PC-9 (cell line): ENCODE data around the gene GCNT2. TPM values are rescaled to one million over a fixed set of nuclear protein-coding genes. Genes with fewer than 3 reads are reported as not detected.
"Not testable (repeated sequence)": the region's sequence is repeated elsewhere in the genome, so short reads cannot be mapped to it uniquely, and the experiment has no call there.

Source experiments
- BruUV-seq: library from RNA; stranded (reverse); fragments of 400-500 nt; replicated peaks from 2 replicates; lab custom pipeline; 2021; lab: Mats Ljungman, UMichigan
- CTCF ChIA-PET: fragments of 300-600 bp; sonication (Branson Sonifier 250); formaldehyde crosslinking; loops from one replicate; lab custom pipeline; 2022; ENCODE audit warnings: antibody characterized with exemption; lab: Charles Lee
- POLR2A ChIA-PET: fragments of 300-600 bp; sonication (Branson Sonifier 250); formaldehyde crosslinking; loops from one replicate; lab custom pipeline; 2022; ENCODE audit warnings: antibody characterized with exemption; ENCODE audit not compliant: unreplicated experiment; lab: Charles Lee
- DNase-seq, 2 experiments: peaks; one replicate each; pipeline versions ENCODE4 v3.0.0 to v3.0.0-alpha.2; 2015 to 2022; ENCODE audit warnings: mixed read lengths in 1 of 2
- H2AFZ ChIP-seq: fragments of 200-600 bp; sonication (generic); 2 replicates; pipeline ENCODE4 v1.8.1; 2017; ENCODE audit warnings: antibody characterized with exemption
- H3F3A ChIP-seq: fragments of 200-600 bp; sonication (generic); 2 replicates; pipeline ENCODE4 v1.8.1; 2017; ENCODE audit warnings: antibody characterized with exemption, mild to moderate bottlenecking, low read depth; ENCODE audit not compliant: insufficient read depth
- H3K27ac ChIP-seq: fragments of 200-600 bp; sonication (generic); 2 replicates; pipeline ENCODE4 v1.6.1; 2016; ENCODE audit warnings: mixed run types
- H3K27me3 ChIP-seq: fragments of 200-600 bp; sonication (generic); 2 replicates; pipeline ENCODE4 v1.6.1; 2016; ENCODE audit warnings: low read depth, mixed run types; ENCODE audit not compliant: insufficient read depth
- H3K36me3 ChIP-seq: fragments of 200-600 bp; sonication (generic); 2 replicates; pipeline ENCODE4 v1.6.1; 2016; ENCODE audit warnings: low read depth, mixed run types
- H3K4me1 ChIP-seq: fragments of 200-600 bp; sonication (generic); replicated peaks from 2 replicates; pipeline ENCODE4 v1.6.1; 2016; ENCODE audit warnings: mixed run types; ENCODE audit not compliant: insufficient read depth
- H3K4me2 ChIP-seq: fragments of 200-600 bp; sonication (generic); 2 replicates; pipeline ENCODE4 v1.6.1; 2017; ENCODE audit warnings: mixed run types
- H3K4me3 ChIP-seq: fragments of 200-600 bp; sonication (generic); 2 replicates; pipeline ENCODE4 v1.6.1; 2016; ENCODE audit warnings: mixed run types
- H3K79me2 ChIP-seq: fragments of 200-600 bp; sonication (generic); 2 replicates; pipeline ENCODE4 v1.6.1; 2017; ENCODE audit warnings: low read depth, mixed run types
- H3K9me2 ChIP-seq: fragments of 200-600 bp; sonication (generic); 2 replicates; pipeline ENCODE4 v1.8.1; 2017; ENCODE audit warnings: mild to moderate bottlenecking; ENCODE audit not compliant: insufficient read depth
- H3K9me3 ChIP-seq: fragments of 200-600 bp; sonication (generic); 2 replicates; pipeline ENCODE4 v1.8.1; 2016; ENCODE audit warnings: low read depth; ENCODE audit not compliant: insufficient read depth
- H4K20me1 ChIP-seq: fragments of 200-600 bp; sonication (generic); 2 replicates; pipeline ENCODE4 v1.8.1; 2017; ENCODE audit not compliant: insufficient read depth
- CTCF ChIP-seq: fragments of 200-600 bp; sonication (generic); conservative IDR thresholded peaks from 2 replicates; pipeline ENCODE4 v1.6.1; 2017; ENCODE audit warnings: mixed run types, antibody characterized with exemption, mild to moderate bottlenecking, moderate library complexity
- EZH2 ChIP-seq: fragments of 200-600 bp; sonication (generic); IDR thresholded peaks from 2 replicates; pipeline ENCODE4 v1.8.0; 2017; ENCODE audit warnings: antibody characterized with exemption, low read depth
- intact Hi-C: fragments of 100-400 bp; cut with micrococcal nuclease; formaldehyde crosslinking; loops from one replicate; pipeline ENCODE4 v1.10.0; 2022; ENCODE audit not compliant: unreplicated experiment
- total RNA-seq: library from RNA; stranded (reverse); gene quantifications from 2 replicates; pipeline ENCODE4 v1.2.3, GENCODE V29; 2021

GCNT2 gene
- total RNA-seq, 1 experiment from 2014 or later: 35.7 TPM

GRCh38 chr6:10658910-10659698 is 138.0 kb downstream of the GCNT2 start:
- DNase-seq: no peak
- no peaks in the 10 kb centered on the region for H3K4me1 ChIP-seq
- no peak overlapping the region for H3K27ac ChIP-seq
- intact Hi-C loops: no loop called here
- CTCF ChIA-PET: no interaction called here
- H3K9me2 ChIP-seq: no peaks in the 10 kb centered on the region
- H3K79me2 ChIP-seq: no peaks in the 10 kb centered on the region
- BruUV-seq: no TSS peak
- TF ChIP-seq EZH2 (no peak), CTCF (no peak)
- H4K20me1 ChIP-seq: no peaks in the 10 kb centered on the region
- no peaks in the 10 kb centered on the region for H3F3A ChIP-seq
- POLR2A ChIA-PET: no interaction called here
- no peak overlapping the region for H3K4me2 ChIP-seq
- H2AFZ ChIP-seq: no peak overlapping the region
- no peaks in the 10 kb centered on the region for H3K27me3 ChIP-seq
- H3K9me3 ChIP-seq: no peaks in the 10 kb centered on the region
- no peak overlapping the region for H3K4me3 ChIP-seq
- H3K36me3 ChIP-seq: no peaks in the 10 kb centered on the region

- no peak for DNase-seq
- no peaks in the 10 kb centered on the region for H3K36me3 ChIP-seq
- H3K9me3 ChIP-seq: no peaks in the 10 kb centered on the region
- ChIA-PET POLR2A (interaction anchor here (0.6 kb wide), 2 partner anchors 125 to 179 kb away, joined by 4 read pairs; no protein-coding TSS in a partner anchor), CTCF (no interaction called here)
- no peaks in the 10 kb centered on the region for H3K27me3 ChIP-seq
- H3K4me1 ChIP-seq: no peaks in the 10 kb centered on the region
- H2AFZ ChIP-seq: no peak overlapping the region
- no peaks in the 10 kb centered on the region for H4K20me1 ChIP-seq
- no peak overlapping the region for H3K27ac ChIP-seq
- TF ChIP-seq EZH2 (no peak), CTCF (no peak)
- H3K4me2 ChIP-seq: no peak overlapping the region
- H3K79me2 ChIP-seq: no peaks in the 10 kb centered on the region
- H3F3A ChIP-seq: no peaks in the 10 kb centered on the region
- BruUV-seq: no TSS peak
- H3K9me2 ChIP-seq: no peaks in the 10 kb centered on the region
- intact Hi-C loops: no loop called here
- no peak overlapping the region for H3K4me3 ChIP-seq
These were observed 138.7 kb downstream of the GCNT2 start for GRCh38 chr6:10659699-10660348.

GRCh38 chr6:10660431-10661191 is 139.5 kb downstream of the GCNT2 start:
- POLR2A ChIA-PET, H3K4me2 ChIP-seq, H3K4me3 ChIP-seq, BruUV-seq, H3K79me2 ChIP-seq, H4K20me1 ChIP-seq, intact Hi-C loops, H3K4me1 ChIP-seq, H3K9me3 ChIP-seq, H3K9me2 ChIP-seq, H3K27me3 ChIP-seq, CTCF ChIA-PET, H3F3A ChIP-seq, DNase-seq, H2AFZ ChIP-seq, H3K36me3 ChIP-seq, H3K27ac ChIP-seq: not testable (repeated sequence)
